GM18508 (cell line): Measurements from ENCODE around the gene NABP2.
"Not testable (repeated sequence)": the region's sequence is repeated elsewhere in the genome, so short reads cannot be mapped to it uniquely, and the experiment has no call there.

ENCODE experiments used
- ATAC-seq: cut with Tn5 transposase; IDR thresholded peaks from one replicate; pipeline ENCODE4 v1.9.1; 2021; ENCODE audit warnings: moderate number of reproducible peaks; ENCODE audit not compliant: insufficient read depth, unreplicated experiment

NABP2 gene

DNA sequence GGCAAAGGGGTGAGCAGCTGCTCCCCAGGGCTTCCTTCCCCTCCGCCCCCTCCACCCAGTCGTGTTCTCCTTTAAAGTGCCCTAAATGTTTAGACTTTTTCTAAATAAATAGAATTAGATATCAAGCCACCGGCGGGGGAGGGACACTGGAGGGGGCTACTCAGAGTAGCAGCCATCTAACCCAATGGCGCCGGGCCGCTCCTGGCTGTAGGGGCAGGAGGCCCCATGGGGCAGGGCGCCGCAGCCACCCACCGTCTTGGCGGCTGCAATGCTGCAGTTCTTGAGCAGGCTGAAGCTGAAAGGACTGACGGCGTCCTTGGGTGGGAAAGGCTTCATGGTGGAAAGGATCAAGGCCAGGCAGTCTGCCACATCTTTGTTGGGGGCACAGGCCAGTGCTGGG, 18.8 kb downstream of the NABP2 start:
- ATAC-seq = no peak

DNA sequence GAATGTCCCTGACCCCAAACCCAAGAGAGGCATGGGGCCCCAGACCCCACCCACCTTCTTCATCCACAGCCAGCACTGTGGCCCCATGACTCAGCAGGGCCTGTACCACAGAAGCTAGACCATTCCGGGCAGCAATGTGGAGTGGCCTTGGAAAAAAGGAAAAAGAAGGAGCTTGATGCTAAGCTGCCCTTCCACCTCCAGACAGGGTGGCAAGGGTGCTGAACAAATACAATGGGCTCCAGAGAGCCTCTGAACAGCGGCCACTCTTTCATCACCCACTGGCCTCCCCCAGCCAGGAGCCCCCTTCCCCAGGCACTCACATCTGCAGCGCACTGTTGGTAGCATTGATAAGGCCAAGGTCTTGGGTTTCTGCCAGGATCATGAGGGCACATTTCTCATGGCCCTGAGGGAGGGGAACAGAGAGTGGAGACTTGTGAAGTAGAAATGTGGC, 19.6 kb downstream of the NABP2 start:
- ATAC-seq = no peak

DNA sequence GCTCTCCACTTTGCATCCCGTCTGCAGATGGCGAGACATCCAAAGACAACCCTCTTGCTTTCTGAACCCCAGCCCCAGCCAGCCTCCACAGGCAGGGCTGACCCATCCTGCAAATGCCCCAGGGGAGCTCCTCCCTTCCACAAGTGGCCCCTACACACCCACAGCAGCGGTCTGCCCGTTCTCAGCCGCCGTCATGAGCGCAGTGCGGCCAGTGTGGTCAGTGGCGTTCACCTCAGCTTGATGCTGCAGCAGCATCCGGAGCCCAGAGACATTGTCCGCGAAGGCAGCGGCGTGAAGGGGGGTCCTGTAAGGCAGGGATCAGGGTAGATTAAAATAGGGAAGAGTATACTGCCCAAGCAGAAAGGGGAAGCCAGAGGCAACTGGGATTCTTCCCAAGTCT, 20.4 kb downstream of the NABP2 start:
- ATAC-seq = no peak

DNA sequence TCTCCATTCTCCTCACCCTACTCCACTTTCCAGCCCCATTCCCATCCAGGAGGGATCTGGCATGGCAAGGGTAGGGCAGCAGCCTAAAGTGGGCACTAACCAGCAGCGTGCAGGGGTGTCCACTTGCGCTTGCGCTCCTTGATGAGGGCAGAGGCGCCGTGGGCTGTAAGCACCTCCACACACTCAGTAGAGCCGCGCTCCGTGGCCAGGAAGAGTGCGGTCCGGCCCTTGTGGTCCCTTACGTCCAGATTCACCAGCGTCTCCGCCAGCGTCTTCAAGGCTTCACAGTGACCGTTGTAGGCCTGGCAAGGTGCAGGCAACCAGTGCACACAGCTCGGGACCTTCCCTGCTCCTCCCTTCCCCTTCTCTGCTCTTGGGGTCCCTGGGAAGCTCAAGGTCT, 23.8 kb downstream of the NABP2 start:
- no peak for ATAC-seq

DNA sequence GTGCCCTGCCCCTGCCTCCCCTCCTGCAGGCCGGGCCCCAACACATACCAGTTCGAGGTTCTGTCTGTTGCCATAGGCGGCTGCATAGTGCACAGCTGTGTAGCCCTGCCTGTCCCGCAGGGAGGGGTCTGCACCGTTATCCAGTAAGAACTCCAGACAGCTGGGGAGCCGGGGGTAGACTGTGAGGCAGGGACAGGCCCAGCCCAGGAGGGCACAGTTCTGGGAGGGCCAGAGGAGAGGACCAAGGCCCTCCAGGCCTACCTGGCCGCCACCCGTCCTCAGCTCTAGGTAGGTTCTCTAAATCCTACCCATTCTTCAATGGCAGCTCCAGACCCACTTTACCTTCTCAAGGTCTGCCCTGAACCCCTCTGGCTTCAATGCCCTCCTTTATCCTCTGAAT, 24.6 kb downstream of the NABP2 start:
- ATAC-seq = no peak

DNA sequence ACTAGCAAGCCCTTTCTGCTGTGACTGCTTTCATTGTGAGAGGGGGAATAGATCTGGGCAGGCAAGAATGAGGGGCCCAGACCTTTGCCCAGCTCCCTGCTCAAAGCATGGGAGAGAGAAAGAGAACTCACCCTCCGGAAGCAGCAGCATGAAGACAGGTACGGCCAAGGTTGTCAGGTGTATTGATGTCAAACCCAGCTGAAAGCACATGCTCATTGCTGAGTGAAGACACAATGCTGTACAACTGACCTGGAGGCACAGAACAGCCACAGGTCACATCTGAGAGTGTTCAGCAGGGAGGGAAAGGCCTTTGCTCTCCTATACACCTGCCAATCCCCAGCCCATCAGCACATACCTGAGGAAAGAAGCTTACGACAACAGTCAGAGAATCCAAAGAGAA, 28.5 kb downstream of the NABP2 start:
- ATAC-seq = no peak

DNA sequence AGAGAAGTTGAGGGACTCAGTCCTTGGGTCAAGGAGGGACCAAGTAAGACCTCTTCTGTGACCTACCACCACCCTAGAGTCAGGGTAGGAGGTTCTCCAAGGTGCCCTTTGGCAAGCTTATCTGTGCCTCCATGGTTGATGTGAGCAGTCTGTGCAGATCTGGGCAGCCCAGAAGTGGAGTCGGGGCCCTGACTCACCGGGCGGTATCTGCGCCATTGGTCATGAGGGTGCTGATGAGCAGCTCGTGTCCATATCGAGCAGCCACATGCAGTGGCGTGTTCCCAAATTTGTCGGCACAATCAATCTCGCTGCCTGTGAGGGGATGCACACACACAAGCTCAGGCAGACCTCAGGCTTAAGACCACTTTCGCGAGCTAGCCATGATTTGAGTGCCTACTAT, 28.9 kb downstream of the NABP2 start:
- ATAC-seq = no peak

DNA sequence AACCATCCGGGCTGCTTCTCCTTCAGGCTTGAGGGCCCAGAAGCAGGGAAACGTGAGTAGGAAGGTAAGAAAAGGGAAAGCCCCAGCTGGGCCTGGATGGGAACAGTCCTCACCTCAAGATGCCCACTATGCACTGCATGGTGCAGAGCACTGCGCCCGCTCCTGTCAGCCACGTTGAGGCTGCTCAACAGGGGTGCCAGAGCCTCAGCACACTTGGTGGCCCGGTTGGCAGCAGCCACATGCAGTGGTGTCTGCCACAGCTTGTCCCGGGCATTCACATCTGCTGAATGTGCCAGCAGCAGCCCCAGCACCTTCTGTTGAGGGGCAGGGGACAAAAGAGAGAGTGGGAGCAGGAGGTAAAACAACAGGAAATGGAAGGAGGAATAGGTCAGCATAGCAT, 31.5 kb downstream of the NABP2 start:
- no peak for ATAC-seq

DNA sequence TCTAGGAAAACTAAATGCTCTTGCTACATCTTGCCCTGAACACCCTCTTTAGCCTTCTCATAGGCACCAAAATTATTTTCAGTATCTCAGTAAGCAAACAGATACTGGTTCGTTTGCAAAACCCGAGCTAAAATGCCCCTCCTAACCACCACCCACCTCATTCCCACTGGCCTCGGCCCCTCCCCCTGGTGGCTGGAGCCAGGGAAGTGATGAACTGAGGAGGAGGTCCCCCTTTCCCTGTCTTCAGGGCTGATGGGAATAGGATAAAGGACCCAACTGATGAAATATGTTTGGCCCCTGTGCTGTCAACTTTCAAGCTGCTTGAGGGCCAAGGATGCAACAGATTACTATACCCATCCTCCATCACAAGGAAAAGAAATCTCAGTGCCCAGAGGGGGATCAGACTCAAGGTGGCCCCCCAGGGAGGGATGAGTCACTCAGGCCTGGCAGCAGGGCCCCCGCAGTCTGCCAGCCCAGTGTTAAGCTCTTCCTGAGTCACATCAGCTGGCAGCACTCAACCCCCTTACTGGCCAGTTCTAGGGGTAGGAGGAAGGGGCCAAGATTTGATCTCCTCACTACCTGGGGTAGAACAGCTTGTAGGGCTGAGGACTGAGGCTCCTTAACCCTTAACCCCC, 32.3 kb downstream of the NABP2 start:
- ATAC-seq = no peak

DNA sequence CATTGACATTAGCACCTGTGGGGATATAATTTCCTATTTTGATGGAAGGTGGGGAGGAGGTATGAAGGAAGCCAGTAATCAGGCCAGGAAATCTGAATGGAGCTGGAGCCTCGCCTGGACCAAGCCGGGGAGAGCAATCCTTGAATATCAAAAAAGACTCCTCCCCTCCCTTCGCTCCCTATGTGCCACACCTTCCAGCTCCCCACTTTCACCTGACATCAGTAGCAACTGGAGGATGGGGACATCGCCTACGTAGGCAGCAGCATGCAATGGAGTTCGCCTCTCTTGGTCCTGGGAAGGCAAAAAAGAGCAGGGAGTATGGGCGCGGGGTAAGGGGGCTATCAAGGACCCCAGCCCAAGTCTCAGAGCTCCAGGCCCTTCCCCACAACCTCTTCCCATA, 32.9 kb downstream of the NABP2 start:
- ATAC-seq = no peak

DNA sequence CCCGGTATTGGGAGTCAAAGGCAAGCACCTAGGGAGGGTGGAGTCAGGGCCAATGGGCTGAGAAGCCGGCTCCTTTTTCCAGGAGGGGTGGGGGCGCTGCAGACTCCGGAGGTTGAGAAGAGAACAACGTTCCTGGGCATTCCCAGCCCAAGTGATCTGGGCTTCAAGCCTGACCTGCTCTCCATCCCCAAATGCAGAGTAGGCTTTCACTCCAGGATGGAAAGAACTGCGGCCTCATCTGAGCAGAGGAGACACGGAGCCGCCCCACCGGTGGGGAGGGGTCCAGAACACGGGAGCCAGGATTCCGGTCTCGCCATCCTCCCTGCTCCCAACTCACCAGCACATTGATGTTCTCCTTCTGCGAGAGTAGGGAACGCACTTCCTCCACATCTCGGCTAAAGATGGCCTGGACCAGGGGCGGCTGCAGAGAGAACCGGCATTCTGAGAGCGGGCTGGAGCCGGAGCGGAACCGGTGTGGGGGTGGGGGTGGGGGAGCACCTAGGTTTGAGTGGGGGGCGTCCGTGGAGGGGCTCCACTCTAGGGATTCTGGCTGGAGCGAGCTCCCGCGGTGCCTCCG, 33.4 kb downstream of the NABP2 start:
- no peak for ATAC-seq

DNA sequence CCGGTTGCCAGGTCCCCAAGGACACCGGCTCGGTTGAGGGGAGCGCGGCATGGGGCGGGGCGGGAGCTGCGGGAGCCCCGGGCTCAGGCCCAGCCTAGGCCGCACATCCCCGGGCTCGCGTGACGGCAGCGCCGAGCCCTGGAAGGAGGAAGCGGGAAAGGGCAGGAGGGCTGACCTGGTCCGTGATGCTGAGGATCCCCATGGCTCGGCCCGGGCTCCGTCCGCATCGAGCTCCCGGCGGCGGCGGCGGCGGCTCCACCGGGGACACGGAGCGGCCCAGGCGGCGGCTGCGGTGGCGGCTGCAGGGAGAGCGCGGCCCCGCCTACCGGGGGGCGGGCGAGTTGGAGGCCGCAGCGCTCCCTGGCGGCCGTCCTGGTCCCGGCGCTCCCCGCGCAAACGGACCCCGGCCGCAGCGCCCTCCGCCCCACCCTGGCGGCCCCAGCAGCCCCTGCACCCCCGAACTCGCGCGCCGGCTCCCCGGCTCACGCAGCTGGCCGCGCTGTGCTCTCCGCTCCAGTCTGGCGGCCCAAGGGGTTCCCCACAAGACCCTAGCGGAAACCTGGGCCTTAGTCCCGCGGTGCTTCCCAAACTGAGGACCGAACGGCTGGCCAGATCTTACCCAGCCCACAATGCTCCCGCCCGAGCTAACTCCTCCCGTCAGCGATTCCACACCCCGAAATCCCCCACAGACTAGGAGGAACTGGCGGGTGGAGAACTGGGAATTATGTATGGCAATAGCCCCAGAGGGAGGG, 34.1 kb downstream of the NABP2 start, which contains the start of gene ANKRD52:
ANKRD52 (minus strand) TSS at position 317 of the 752 bp plus-strand sequence; CDS start at position 202, 115 bp downstream.
- peak; percentile 52 for ATAC-seq

DNA sequence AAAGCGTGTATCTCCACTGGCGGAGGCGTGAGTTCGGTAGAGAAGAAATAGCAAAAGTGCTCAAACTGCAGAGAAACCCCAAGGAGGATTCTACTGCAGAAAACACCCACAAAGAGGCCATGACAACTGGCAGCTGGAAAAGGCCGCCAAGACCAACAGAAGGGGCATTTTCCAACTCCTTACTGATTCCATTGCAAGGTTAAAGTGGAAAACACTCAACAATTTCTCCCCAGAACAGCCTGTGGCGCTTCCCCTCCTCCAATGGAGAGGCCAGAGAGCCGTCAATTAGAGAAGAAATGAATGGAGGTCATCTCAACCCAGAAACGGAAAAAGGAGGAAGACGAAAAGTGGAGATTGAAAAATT, 34.7 kb downstream of the NABP2 start:
- ATAC-seq = no peak

DNA sequence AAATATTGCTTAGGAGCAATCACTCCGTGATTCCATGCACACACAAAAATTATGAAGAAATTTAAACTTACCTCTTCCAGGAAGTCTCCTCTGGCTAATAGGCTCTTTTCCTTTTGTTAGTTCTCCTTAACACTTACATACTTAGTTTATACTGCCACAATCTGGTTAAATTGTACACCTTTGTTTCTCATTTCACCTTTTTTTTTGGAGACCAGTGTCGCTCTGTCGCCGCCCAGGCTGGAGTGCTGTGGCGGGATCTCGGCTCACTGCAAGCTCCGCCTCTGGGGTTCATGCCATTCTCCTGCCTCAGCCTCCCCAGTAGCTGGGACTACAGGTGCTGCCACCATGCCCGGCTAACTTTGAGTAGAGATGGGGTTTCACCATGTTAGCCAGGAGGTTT, 36.2 kb downstream of the NABP2 start:
- no peak for ATAC-seq

DNA sequence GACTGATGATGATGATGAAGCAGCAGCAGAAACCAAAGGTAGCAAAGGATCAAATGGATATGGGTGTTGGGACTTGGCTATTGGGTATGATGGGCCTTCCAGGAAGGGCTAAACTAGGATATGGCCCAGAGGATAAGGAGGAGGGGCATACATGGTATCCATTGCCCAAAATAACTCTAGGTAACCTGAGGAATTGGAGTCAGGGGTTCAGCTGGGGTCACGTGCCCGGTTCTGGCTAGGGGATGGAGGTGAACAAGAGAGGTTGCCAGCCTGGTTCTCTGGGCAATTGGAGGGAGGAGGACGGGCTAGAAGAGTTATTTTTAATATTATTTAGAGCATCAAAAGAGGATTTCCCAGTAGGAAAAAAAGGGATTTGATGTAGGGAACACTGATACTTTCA, 36.8 kb downstream of the NABP2 start:
- no peak for ATAC-seq

DNA sequence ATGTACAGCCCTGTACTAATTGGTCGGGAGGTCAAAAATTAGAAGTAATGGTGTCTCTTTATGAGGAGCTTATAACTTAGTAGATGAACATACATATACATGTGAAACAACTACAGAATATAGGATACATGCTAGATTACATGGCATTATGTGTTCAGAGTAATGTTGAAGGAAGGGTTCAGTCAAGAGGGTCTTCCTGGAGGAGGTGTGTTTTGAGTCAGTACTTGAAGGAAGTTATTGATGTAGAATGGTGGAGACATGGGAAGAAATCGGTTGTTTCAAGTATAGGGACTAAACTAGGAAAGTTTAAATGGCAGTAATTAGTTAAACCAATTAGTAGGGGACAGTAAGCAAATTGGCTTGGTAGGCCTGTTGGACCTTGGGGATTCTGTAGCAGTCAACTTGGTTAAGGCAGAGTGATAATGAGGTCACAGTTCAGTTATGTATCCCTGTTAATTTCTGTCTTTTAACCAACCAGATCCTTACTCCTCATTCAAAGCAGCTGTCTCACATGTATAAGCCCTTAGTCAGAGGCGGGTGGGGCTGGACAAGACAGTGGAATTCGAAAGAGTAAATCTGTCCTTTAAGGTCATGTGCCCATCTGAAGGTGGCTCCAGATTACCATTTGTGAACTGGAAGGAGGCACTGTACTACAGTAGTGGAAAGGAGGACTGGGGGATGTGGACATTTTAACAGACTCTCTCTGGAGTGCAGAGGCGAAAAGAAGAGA, 37.5 kb downstream of the NABP2 start:
- no peak for ATAC-seq

DNA sequence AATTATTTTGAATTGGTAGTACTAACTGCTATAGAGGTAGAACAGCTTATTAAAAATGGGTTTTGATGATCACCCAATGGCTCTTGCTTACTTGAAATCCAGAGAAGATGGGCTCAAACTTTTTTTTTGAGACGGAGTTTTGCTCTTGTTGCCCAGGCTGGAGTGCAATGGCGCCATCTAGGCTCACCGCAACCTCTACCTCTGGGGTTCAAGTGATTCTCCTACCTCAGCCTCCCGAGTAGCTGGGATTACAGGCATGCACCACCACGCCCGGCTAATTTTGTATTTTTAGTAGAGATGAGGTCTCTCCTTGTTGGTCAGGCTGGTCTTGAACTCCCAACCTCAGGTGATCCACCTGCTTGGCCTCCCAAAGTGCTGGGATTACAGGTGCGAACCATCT, 38.8 kb downstream of the NABP2 start:
- ATAC-seq = not testable (repeated sequence)

DNA sequence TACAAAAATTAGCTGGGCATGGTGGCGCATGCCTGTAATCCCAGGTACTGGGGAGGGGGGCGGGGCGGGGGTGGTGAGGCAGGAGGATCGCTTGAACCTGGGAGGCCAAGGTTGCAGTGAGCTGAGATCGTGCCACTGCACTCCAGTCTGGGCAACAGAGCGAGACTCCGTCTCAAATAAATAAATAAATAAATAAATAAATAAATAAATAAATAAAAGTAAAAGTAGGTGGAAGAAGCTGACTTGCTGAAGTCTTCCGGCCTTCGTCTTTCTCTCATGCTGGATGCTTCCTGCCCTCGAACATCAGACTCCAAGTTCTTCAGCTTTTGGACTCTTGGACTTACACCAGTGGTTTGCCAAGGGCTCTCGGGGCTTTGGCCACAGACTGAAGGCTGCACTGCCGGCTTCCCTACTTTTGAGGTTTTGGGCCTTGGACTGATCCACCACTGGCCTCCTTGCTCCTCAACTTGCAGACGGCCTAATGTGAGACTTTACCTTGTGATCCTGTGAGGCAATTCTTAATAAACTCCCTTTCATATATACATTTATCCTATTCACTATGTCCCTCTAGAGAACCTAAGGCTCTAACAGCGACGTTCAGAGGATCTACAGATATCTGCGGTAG, 42.0 kb downstream of the NABP2 start:
- ATAC-seq = not testable (repeated sequence)

DNA sequence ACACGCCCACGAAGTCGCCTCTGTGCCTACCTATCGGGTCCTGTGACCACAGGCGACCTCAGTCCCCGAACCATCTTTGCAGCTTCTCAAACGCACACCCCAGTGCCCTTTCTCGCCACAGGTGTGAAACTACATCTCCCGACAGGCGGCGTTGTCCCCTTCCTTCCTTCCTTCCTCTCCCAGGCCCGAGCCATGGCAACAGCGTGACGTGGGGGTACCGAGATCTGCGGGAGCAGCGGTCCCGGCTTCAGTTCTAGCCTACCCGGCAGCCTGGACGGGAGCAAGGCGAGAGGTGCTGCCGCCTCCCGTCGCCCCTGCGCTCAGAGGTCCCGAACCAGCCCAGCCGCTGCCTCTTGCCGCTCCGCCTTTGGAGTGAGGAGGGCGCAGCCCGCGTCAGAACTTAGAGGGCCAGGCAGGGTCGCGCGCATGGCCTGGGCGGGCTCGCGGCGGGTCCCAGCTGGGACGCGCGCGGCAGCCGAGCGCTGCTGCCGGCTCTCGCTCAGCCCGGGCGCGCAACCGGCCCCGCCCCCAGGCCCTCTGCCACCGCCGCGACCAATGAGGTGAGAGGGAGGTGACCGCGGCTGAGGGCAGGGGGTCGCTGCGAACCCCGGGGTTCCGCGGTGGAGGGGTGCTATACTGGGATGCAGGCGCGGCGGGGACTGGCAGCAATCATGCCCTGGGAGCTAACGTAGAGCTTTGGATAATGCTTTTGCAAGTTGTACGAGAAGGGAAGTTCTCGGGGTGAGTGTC, 42.7 kb downstream of the NABP2 start, which contains the start of gene COQ10A:
COQ10A (plus strand) TSS at position 250 of the 750 bp plus-strand sequence; CDS start at position 427, 177 bp downstream.
- ATAC-seq = peak; percentile 43
